ENCODE measurements around the gene PDF. TPM values are rescaled to one million over a fixed set of nuclear protein-coding genes. Genes with fewer than 3 reads are reported as not detected.

The PDF gene
- total and polyA plus RNA-seq, 2 donors (not counting 1 experiment from before 2014, with no cell fraction given) = 8.7 to 14.4 TPM

DNA sequence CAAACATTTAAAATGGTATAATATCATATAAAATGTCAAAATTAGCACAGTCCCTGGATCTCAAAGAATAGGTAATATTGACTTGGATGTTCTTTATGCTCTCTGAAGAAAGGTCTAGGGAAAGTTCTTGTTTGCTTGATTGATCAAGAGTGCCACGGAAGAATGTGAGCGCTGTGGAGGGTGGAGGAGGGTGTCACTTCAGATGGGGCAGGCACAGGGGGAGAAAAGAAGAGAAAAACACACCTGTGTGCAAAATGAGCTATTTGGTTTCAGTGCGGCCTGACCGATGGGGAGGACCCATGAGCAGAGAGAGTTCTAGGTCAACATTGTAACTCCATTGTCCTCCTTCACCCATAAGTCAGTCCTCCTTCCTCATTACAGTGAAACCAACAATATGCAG, 28.1 kb downstream of the PDF start:
- Histone ChIP-seq H3K79me2 (ENCODE audit: control insufficient read depth, insufficient read depth, low read length) (no peaks in the 10 kb centered on the region), H3K27ac (ENCODE audit: insufficient read depth, low read length) (no peak overlapping the region), H3K9me3 (ENCODE audit: control insufficient read depth, insufficient read depth, low read depth, low read length) (no peaks in the 10 kb centered on the region), H2AFZ (ENCODE audit: low read length) (no peak overlapping the region), H3K36me3 (ENCODE audit: control insufficient read depth, insufficient read depth, low read length) (peaks cover 4% of the 10 kb centered on the region), H3K4me1 (ENCODE audit: control insufficient read depth, extremely low read depth, insufficient read depth, low read length) (no peaks in the 10 kb centered on the region), H3K4me2 (ENCODE audit: extremely low read depth, insufficient read depth, low read length) (no peak overlapping the region), H3K4me3 (replicated peaks in 1 of 4; ENCODE audit: control extremely low read depth in 1 of 4, insufficient read depth in 1 of 4, low read depth in 3 of 4, low read length in 4 of 4) (no peak overlapping the region), H3K9ac (ENCODE audit: insufficient read depth, low read length) (no peak overlapping the region), H4K20me1 (ENCODE audit: control insufficient read depth, extremely low read depth, insufficient read depth, low read length) (no peaks in the 10 kb centered on the region), H3K27me3 (ENCODE audit: control insufficient read depth, insufficient read depth, low read length) (no peaks in the 10 kb centered on the region)
- TF ChIP-seq EZH2 (IDR thresholded peaks at IDR 0.05; ENCODE audit: low read length, missing control alignments) = no peak
- TF ChIP-seq, protein P1, sequence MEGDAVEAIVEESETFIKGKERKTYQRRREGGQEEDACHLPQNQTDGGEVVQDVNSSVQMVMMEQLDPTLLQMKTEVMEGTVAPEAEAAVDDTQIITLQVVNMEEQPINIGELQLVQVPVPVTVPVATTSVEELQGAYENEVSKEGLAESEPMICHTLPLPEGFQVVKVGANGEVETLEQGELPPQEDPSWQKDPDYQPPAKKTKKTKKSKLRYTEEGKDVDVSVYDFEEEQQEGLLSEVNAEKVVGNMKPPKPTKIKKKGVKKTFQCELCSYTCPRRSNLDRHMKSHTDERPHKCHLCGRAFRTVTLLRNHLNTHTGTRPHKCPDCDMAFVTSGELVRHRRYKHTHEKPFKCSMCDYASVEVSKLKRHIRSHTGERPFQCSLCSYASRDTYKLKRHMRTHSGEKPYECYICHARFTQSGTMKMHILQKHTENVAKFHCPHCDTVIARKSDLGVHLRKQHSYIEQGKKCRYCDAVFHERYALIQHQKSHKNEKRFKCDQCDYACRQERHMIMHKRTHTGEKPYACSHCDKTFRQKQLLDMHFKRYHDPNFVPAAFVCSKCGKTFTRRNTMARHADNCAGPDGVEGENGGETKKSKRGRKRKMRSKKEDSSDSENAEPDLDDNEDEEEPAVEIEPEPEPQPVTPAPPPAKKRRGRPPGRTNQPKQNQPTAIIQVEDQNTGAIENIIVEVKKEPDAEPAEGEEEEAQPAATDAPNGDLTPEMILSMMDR (conservative IDR thresholded peaks at IDR 0.05 in 1 of 2, IDR thresholded peaks at IDR 0.05 in 1 of 2; ENCODE audit: low read depth in 1 of 2, low read length in 2 of 2) = no peak
- DNase-seq (ENCODE audit: low read depth in 2 of 2) = no peak

DNA sequence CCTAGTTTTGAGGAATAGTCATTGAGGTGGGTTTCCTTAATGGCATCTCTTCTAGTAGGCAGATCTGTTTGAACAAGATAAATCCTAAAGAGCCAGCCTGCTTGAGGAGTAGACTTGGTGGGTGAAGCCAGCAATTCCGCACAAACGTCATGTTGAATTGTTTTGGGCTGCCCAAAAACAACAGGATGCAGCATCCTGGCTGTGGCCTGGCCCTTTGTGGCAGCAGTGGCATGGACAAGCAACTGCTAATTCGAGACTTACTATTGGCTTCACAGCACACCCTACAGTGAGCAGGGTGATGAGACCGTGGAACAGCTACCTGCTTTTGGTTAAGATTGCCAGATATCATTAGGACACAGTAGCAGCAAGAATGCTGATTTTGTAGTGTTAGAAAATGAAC, 28.5 kb downstream of the PDF start:
- DNase-seq (ENCODE audit: low read depth in 2 of 2) = no peak
- Histone ChIP-seq H3K4me2 (ENCODE audit: extremely low read depth, insufficient read depth, low read length) (no peak overlapping the region), H3K79me2 (ENCODE audit: control insufficient read depth, insufficient read depth, low read length) (no peaks in the 10 kb centered on the region), H3K9me3 (ENCODE audit: control insufficient read depth, insufficient read depth, low read depth, low read length) (no peaks in the 10 kb centered on the region), H4K20me1 (ENCODE audit: control insufficient read depth, extremely low read depth, insufficient read depth, low read length) (no peaks in the 10 kb centered on the region), H3K27ac (ENCODE audit: insufficient read depth, low read length) (no peak overlapping the region), H3K9ac (ENCODE audit: insufficient read depth, low read length) (no peak overlapping the region), H3K4me1 (ENCODE audit: control insufficient read depth, extremely low read depth, insufficient read depth, low read length) (no peaks in the 10 kb centered on the region), H3K36me3 (ENCODE audit: control insufficient read depth, insufficient read depth, low read length) (peaks cover 4% of the 10 kb centered on the region), H3K4me3 (replicated peaks in 1 of 4; ENCODE audit: control extremely low read depth in 1 of 4, insufficient read depth in 1 of 4, low read depth in 3 of 4, low read length in 4 of 4) (no peak overlapping the region), H2AFZ (ENCODE audit: low read length) (no peak overlapping the region), H3K27me3 (ENCODE audit: control insufficient read depth, insufficient read depth, low read length) (no peaks in the 10 kb centered on the region)
- TF ChIP-seq, protein P1 (conservative IDR thresholded peaks at IDR 0.05 in 1 of 2, IDR thresholded peaks at IDR 0.05 in 1 of 2; ENCODE audit: low read depth in 1 of 2, low read length in 2 of 2) = no peak
- no peak for TF ChIP-seq EZH2 (IDR thresholded peaks at IDR 0.05; ENCODE audit: low read length, missing control alignments)

DNA sequence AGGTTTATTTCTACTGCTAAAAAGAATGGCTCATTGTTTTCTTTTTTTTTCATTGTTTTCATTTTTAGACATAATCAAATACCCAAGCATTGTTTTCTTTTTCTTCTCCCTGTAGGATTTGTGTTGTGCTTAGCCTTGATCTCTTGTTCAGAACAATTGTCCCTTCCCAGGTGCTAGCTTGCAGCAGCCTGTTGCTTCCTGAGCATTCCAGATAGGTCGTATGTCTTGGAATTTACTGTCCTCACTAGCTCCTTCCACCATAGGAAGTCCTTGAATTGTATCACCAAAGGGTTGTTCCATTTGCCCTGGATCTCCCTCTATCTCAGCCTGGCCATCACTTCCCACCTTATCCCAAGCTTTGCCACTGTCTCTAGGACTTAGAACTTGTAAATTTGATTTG, 29.2 kb downstream of the PDF start:
- peaks cover 4% of the 10 kb centered on the region for H3K36me3 ChIP-seq (ENCODE audit: control insufficient read depth, insufficient read depth, low read length)
- TF ChIP-seq, protein P1 (conservative IDR thresholded peaks at IDR 0.05 in 1 of 2, IDR thresholded peaks at IDR 0.05 in 1 of 2; ENCODE audit: low read depth in 1 of 2, low read length in 2 of 2) = no peak
- TF ChIP-seq EZH2 (IDR thresholded peaks at IDR 0.05; ENCODE audit: low read length, missing control alignments) = no peak
- H3K4me2 ChIP-seq (ENCODE audit: extremely low read depth, insufficient read depth, low read length) = no peak overlapping the region
- no peaks in the 10 kb centered on the region for H3K79me2 ChIP-seq (ENCODE audit: control insufficient read depth, insufficient read depth, low read length)
- no peaks in the 10 kb centered on the region for H3K27me3 ChIP-seq (ENCODE audit: control insufficient read depth, insufficient read depth, low read length)
- H3K9ac ChIP-seq (ENCODE audit: insufficient read depth, low read length) = no peak overlapping the region
- H3K4me3 ChIP-seq (replicated peaks in 1 of 4; ENCODE audit: control extremely low read depth in 1 of 4, insufficient read depth in 1 of 4, low read depth in 3 of 4, low read length in 4 of 4) = no peak overlapping the region
- no peaks in the 10 kb centered on the region for H4K20me1 ChIP-seq (ENCODE audit: control insufficient read depth, extremely low read depth, insufficient read depth, low read length)
- H3K27ac ChIP-seq (ENCODE audit: insufficient read depth, low read length) = no peak overlapping the region
- no peaks in the 10 kb centered on the region for H3K9me3 ChIP-seq (ENCODE audit: control insufficient read depth, insufficient read depth, low read depth, low read length)
- H2AFZ ChIP-seq (ENCODE audit: low read length) = no peak overlapping the region
- no peaks in the 10 kb centered on the region for H3K4me1 ChIP-seq (ENCODE audit: control insufficient read depth, extremely low read depth, insufficient read depth, low read length)
- no peak for DNase-seq (ENCODE audit: low read depth in 2 of 2)

Data from fibroblast of lung (primary cell).